ENCODE results near the gene YIPF5.

The YIPF5 gene

GRCh38 chr5:144170276-144171024 lies at the start of gene YIPF5, which contains the start of gene KCTD16:
Gene YIPF5 (minus strand): TSS chr5:144170659. CDS start chr5:144169955, 704 bp downstream.
Gene KCTD16 (plus strand): TSS chr5:144170873.
- DNase-seq (ENCODE audit: low read depth in 2 of 2), result peak; percentile 97 to 98
- H3K4me3 ChIP-seq (replicated peaks in 1 of 2; ENCODE audit: low read depth in 2 of 2, low read length in 2 of 2), result peak within 1 kb of the TSS; percentile 90 to 91
- TF ChIP-seq CTCF (IDR thresholded peaks at IDR 0.05; ENCODE audit: low read depth, low read length), result no peak

- DNase-seq (ENCODE audit: low read depth in 2 of 2), result no peak
- no peak for TF ChIP-seq CTCF (IDR thresholded peaks at IDR 0.05; ENCODE audit: low read depth, low read length)
- H3K4me3 ChIP-seq (replicated peaks in 1 of 2; ENCODE audit: low read depth in 2 of 2, low read length in 2 of 2), result no peak overlapping the region
Observed at GRCh38 chr5:144219869-144220268, 49.4 kb upstream of the YIPF5 start.

- TF ChIP-seq CTCF (IDR thresholded peaks at IDR 0.05; ENCODE audit: low read depth, low read length), result no peak
- no peak for DNase-seq (ENCODE audit: low read depth in 2 of 2)
- H3K4me3 ChIP-seq (replicated peaks in 1 of 2; ENCODE audit: low read depth in 2 of 2, low read length in 2 of 2), result no peak overlapping the region
Observed at GRCh38 chr5:144210655-144211054, 40.2 kb upstream of the YIPF5 start.

GRCh38 chr5:144209361-144209760 lies 38.9 kb upstream of the YIPF5 start:
- no peak overlapping the region for H3K4me3 ChIP-seq (replicated peaks in 1 of 2; ENCODE audit: low read depth in 2 of 2, low read length in 2 of 2)
- TF ChIP-seq CTCF (IDR thresholded peaks at IDR 0.05; ENCODE audit: low read depth, low read length), result no peak
- no peak for DNase-seq (ENCODE audit: low read depth in 2 of 2)

- no peak for TF ChIP-seq CTCF (IDR thresholded peaks at IDR 0.05; ENCODE audit: low read depth, low read length)
- no peak overlapping the region for H3K4me3 ChIP-seq (replicated peaks in 1 of 2; ENCODE audit: low read depth in 2 of 2, low read length in 2 of 2)
- no peak for DNase-seq (ENCODE audit: low read depth in 2 of 2)
Observed at GRCh38 chr5:144207875-144208444, 37.5 kb upstream of the YIPF5 start.

GRCh38 chr5:144206141-144206540 lies 35.7 kb upstream of the YIPF5 start:
- TF ChIP-seq CTCF (IDR thresholded peaks at IDR 0.05; ENCODE audit: low read depth, low read length), result no peak
- no peak overlapping the region for H3K4me3 ChIP-seq (replicated peaks in 1 of 2; ENCODE audit: low read depth in 2 of 2, low read length in 2 of 2)
- peak in 1 of 2 donors; percentile 41 for DNase-seq (ENCODE audit: low read depth in 2 of 2)

Data from cardiac fibroblast (primary cell).